ENCODE results near the gene ELF1. TPM values are rescaled to one million over a fixed set of nuclear protein-coding genes. Genes with fewer than 3 reads are reported as not detected.
"Not testable (repeated sequence)": the region's sequence is repeated elsewhere in the genome, so short reads cannot be mapped to it uniquely, and the experiment has no call there.

The ELF1 gene
- polyA plus RNA-seq, 3 donors, result 46.3 to 55.3 (median 53.6) TPM

DNA sequence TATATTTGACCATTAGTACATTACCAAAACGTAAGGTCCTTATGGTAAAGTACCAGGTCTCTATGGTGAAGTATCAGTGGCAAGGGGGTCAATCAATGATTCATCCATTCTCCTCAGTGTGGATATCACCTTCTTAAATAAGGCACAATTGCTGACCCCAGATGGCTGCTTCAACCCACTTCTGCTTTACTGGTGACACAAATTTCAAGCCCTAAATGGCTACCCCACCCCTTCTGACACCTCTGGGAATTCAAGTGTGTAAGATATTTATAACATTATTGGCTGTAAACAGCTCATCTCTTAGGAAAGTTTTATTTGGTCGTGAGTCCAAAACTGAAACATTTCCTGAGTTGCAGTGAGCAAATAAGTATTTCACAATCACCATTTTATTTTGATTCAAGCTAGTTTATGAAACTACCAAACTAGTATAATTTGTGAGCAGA, 34.3 kb upstream of the ELF1 start:
- no peak for DNase-seq (ENCODE audit: extremely low read depth in 1 of 11, low read depth in 9 of 11, low spot score in 4 of 11)

DNA sequence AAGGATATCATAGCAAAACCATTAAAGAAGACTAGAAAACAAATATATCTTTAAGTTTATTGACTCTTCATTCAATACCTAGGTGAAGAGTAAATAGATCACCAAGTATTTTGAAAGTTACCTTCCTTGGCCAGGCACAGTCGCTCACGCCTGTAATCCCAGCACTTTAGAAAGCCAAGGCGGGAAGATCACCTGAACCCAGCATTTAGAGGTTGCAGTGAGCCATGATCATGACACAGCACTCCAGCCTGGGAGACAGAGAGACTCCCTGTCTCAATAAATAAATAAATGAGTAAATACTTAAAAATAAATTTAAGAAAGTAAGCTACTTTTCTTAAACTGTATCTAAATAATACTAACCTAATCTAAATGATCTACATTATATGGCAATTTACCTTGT, 33.3 kb upstream of the ELF1 start:
- no peak for DNase-seq (ENCODE audit: extremely low read depth in 1 of 11, low read depth in 9 of 11, low spot score in 4 of 11)

DNA sequence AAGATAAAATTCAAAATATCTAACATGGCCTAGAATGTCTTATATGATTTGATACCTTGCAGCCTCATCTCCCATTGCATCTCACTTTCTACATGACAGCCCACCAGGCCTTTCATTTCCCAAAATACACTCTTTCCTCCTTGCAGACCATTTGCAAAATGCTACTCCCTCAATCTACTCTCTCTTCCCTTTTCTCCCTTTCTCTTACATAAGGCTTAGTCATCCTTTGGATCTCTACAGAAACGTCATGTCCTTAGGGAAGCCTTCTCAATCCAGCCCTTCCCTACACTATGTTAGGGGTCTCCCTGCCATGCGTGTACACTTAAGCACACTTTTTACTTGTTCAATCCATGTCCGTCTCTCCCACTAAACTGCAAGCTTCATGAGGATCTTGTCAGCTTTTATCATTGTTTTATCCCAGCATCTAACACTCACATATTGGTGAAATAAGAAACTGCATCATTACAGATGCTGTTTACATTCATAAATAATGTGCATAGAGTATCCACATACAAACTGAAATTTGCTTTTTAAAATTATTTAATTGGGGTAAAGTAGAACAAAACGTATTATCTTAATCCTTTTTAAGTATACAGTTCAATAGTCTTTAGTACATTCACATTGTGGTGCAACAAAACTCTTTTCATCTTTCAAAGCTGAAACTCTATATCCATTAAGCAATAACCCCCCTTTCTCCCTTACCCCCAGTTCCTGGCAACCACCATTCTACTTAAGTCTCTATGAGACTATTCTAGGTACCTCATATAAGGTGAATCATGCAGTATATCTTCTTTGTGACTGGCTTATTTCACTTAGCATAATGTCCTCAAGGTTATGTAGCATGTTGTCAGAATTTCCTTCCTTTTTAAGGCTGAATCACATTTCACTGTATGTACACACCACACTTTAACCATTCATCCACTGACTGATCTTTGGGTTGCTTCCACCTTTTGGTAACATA, 30.6 kb upstream of the ELF1 start:
- no peak for DNase-seq (ENCODE audit: extremely low read depth in 1 of 11, low read depth in 9 of 11, low spot score in 4 of 11)

DNA sequence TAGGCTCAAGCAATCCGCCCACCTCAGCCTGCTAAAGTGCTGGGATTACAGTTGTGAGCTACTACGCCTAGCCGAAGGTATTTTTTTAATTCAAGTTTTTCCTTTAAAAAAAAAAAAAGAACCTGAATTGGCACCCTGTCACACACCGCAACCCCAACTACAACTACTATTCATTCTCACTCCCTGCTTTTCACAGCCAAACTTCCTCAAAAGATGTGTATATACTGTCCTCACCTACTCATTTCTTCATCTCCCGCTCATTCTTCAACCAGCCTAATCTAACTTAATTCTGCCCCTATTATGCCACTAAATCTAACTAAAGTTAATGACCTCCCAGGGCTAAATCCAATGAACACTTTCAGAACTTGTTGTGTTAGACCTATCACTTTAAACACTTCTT, 29.5 kb upstream of the ELF1 start:
- DNase-seq (ENCODE audit: extremely low read depth in 1 of 11, low read depth in 9 of 11, low spot score in 4 of 11), result no peak

DNA sequence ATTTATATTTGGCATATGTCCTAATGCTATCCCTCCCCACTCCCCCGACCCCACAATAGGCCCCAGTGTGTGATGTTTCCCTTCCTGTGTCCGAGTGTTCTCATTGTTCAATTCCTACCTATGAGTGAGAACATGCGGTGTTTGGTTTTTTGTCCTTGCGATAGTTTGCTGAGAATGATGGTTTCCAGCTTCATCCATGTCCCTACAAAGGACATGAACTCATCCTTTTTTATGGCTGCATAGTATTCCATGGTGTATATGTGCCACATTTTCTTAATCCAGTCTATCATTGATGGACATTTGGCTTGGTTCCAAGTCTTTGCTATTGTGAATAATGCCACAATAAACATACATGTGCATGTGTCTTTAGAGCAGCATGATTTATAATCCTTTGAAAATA, 23.3 kb upstream of the ELF1 start:
- DNase-seq (ENCODE audit: extremely low read depth in 1 of 11, low read depth in 9 of 11, low spot score in 4 of 11), result not testable (repeated sequence)

DNA sequence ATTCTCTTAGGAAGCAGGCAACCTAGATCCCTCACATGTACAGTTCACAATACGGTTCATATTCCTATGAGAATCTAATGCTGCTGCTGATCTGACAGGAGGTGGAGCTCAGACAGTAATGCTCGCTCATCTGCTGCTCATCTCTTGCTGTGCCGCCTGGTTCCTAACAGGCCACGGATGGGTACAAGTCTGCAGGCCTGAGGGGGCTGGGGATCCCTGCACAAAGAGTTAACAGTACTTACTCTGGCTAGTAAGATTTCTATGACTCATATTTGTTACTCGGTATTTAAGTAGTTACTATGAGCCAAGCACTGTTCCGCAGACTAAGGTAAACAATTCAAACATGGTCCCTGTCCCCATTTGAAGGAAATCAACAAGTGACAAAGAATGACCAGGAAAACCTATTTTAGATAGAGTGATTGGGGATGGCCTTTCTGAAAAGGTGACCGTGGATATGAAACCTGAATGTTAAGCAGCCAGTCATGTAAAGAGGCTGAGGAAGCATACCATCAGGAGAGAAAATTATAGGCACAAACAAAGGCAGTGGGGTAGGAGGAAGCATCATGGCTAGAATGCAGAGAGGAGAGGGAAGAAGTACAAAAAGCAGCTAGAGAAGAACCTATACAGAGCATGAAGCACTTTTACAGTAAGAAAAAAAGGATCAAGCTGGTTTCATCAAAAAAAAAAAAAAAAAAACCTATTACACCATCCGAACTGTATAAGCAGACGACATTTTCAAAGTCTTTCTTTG, 21.6 kb upstream of the ELF1 start:
- no peak for DNase-seq (ENCODE audit: extremely low read depth in 1 of 11, low read depth in 9 of 11, low spot score in 4 of 11)

DNA sequence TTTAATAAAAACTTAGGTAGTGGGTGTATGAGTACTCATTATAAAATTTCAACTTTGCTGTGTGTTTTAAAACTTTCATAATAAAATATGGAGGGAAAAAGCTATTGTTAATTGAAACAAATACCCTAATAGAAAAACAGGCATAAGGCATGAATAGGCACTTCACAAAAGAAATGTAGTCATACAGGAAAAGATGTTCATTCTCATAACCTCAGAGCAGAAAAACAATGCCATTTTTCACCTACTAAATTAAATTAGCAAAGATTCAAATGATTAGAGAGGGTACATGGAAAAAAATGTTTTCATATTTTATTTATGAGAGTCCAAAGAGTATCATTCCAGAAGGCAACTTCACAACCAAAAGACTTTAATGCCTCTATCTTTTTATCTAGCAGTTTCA, 20.6 kb upstream of the ELF1 start:
- DNase-seq (ENCODE audit: extremely low read depth in 1 of 11, low read depth in 9 of 11, low spot score in 4 of 11), result no peak

DNA sequence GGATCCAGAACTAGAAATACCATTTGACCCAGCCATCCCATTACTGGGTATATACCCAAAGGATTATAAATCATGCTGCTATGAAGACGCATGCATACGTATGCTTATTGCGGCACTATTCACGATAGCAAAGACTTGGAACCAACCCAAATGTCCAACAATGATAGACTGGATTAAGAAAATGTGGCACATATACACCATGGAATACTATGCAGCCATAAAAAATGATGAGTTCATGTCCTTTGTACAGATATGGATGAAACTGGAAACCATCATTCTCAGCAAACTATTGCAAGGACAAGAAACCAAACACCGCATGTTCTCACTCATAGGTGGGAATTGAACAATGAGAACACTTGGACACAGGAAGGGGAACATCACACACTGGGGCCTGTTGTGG, 17.4 kb upstream of the ELF1 start:
- not testable (repeated sequence) for DNase-seq (ENCODE audit: extremely low read depth in 1 of 11, low read depth in 9 of 11, low spot score in 4 of 11)

DNA sequence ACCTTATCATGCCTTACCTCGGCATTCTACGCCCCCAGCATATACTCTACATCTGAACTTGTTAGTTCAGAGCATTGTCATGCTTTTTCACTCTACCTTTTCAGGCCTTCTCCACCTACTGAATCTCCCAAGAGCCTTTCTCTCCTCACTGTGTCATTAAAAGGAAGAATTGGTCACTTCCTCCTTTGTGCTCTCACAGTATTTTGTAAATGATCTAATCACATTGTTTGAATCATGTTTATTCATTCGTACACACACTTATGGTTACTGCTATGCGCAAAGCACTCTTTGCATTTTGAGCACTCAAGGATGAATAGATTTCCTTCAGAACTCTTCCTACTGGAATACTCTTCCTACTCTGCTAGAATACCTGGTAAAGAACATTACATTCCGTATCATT, 15.8 kb upstream of the ELF1 start:
- no peak for DNase-seq (ENCODE audit: extremely low read depth in 1 of 11, low read depth in 9 of 11, low spot score in 4 of 11)

DNA sequence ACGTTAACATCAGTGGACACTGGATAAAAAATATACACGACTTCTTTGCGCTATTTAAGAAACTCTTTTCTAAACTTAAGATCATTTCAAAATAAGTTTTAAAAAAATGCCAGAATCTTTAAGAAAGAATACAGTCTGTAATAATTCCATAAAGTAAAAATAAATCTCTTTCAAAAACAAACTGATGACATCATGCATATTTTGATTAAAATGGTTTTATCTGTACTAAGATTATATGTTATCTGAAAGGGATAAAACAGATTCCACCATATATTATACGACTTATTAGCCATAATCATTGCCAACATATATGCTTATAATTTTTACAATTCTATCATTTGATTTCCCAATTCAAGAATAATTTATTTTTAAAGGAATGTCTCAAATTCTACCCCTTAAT, 15.3 kb upstream of the ELF1 start:
- no peak for DNase-seq (ENCODE audit: extremely low read depth in 1 of 11, low read depth in 9 of 11, low spot score in 4 of 11)

DNA sequence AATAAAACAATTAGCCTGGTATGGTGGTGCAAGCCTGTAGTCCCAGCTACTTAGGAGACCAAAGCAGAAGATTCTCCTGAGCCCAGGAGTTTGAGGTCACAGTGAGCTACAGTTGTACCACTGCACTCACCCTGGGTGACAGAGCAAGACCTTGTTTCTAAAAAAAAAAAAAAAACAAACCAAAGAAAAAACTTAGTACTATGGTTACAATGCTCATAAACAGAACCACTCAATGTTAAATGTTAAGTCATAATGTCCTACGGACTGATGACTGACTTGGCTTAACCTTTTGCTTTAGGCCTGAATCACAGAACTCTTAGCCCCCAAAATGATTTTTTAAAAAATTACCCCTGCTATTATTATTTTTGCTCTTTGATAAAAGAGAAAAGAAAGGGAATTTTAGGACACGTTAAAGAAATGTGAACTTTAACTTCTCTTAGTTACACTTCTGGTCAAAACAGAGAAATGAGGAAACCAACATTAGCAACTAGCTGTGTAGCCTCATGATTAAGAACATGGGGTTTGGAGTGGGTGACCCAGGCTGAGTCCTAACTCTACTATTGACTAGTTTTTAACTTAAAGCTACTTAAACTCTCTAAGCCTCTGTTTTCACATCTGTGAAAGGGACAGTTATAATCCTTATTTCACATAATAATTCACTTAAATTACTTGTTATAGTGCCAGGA, 13.7 kb upstream of the ELF1 start:
- no peak for DNase-seq (ENCODE audit: extremely low read depth in 1 of 11, low read depth in 9 of 11, low spot score in 4 of 11)

DNA sequence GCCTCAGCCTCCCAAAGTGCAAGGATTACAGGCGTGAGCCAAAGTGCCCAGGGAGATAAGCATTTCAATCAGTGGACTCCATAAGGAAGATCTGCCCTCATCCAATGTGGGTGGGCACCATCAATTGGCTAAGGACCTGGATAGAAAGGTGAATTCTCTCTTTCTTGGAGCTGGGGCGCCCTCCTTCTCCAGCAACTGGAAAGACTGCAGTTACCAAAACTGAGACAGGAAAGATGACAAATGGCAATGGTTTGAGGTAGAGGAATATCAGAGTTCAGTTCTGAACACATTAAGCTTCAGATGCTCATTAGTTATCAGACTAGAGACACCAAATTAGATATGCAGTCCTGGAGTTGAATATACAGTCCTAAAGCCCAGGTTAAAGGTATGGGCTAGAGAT, 10.5 kb upstream of the ELF1 start:
- DNase-seq (ENCODE audit: extremely low read depth in 1 of 11, low read depth in 9 of 11, low spot score in 4 of 11), result no peak

DNA sequence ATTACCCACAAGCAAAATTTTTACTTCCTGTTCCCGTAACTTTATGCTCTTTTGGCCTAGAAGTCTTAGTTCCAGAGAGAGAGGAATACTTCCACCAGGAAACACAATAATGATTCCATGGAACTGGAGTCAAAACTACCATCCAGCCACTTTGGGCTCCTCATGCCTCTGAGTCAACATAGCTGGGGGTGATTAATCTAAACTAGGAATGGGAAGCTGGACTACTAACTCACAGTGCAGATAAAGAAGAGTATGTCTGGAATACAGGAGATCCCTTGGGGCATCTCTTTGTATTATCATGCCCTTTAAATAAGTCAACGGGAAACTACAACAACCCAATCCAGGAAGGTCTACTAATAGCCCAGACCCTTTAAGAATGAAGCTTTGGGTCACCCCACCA, 8.9 kb upstream of the ELF1 start:
- no peak for DNase-seq (ENCODE audit: extremely low read depth in 1 of 11, low read depth in 9 of 11, low spot score in 4 of 11)

DNA sequence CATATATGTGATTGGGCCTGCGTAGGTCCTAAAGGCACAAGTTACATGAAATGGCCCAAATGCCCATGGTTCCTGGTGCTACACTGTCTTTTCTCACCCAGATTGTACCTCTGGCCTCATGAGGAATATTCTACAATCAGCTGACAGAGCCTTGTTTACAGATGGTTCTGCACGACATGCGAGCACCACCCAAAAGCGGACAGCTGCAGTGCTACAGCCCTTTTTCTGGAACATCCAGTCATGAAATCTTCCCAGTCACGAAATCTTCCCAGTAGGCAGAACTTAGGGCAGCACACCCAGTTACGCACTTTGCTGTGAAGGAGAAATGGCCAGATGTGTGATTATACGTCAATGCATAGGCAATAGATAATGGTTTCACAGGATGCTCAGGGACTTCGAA, 7.7 kb upstream of the ELF1 start:
- DNase-seq (ENCODE audit: extremely low read depth in 1 of 11, low read depth in 9 of 11, low spot score in 4 of 11), result no peak

DNA sequence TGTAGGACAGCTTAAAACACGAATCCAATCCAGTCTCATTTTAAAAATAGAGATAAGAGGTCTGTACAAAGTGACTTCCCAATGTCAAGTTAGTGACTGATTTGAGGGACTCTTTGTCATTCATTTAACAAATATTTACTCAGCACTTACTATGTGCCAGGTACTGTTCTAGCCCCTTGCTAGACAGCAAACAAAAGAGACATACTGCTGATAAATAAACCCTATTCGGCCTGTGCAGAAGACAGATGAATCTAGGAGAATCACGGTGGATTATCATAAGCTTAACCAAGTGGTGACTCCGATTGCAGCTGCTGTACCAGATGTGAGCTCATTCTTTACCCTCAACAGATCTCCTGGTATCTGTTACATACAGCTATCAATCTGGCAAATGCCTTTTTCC, 6.4 kb upstream of the ELF1 start:
- DNase-seq (ENCODE audit: extremely low read depth in 1 of 11, low read depth in 9 of 11, low spot score in 4 of 11), result no peak

DNA sequence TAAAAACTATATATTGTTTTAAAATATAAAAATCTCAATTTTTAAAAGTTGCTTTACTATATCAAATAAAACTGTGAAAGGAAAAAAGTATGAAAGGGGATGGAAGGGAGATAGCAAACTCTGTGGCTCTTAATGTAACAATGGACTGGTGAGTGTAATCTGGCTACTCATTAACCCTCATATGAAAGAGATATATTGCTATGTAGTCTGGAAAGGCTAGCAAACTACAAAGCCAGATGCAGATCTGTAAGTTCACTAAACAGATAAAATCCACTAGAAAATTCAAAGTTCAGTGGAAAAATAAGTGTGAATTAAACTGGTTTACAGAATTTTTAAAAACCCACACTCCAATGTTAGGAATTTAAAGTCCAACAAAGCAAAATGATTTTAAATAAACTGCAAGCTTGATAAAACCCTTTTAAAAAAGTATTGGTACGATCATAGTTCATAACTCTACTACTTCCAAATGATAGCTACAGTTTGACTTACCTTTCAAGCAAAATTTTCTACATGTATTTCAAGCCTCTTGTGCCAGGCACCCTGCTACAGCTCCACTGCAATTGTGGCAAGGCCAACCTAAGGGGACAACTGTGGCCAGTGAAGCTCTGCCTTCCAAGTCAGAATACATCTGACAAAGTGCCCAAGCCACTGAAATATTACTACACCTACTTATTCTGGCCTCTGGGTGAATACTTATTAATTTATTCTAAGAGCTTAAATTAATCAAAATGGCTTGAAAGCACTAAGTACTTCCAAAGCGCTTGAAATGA, 647 bp upstream of the ELF1 start:
- DNase-seq (ENCODE audit: extremely low read depth in 1 of 11, low read depth in 9 of 11, low spot score in 4 of 11), result peak in 1 of 11 donors; percentile 23

DNA sequence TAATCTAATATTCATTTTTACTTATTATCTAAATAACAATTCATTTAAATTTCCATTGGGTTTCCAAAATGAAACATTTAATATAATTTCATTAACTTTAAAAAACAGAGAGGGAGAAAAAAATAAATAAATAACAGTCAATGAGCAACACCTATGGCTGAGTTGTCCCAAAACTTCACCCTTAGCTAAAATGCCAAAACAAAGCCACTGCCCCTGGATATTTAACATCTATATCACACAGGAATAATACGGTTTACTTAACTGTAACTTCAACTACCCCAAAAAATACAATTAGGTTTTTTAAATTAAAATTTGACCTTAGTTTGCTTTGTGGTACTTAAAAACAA, 541 bp downstream of the ELF1 start:
- DNase-seq (ENCODE audit: extremely low read depth in 1 of 11, low read depth in 9 of 11, low spot score in 4 of 11), result no peak

DNA sequence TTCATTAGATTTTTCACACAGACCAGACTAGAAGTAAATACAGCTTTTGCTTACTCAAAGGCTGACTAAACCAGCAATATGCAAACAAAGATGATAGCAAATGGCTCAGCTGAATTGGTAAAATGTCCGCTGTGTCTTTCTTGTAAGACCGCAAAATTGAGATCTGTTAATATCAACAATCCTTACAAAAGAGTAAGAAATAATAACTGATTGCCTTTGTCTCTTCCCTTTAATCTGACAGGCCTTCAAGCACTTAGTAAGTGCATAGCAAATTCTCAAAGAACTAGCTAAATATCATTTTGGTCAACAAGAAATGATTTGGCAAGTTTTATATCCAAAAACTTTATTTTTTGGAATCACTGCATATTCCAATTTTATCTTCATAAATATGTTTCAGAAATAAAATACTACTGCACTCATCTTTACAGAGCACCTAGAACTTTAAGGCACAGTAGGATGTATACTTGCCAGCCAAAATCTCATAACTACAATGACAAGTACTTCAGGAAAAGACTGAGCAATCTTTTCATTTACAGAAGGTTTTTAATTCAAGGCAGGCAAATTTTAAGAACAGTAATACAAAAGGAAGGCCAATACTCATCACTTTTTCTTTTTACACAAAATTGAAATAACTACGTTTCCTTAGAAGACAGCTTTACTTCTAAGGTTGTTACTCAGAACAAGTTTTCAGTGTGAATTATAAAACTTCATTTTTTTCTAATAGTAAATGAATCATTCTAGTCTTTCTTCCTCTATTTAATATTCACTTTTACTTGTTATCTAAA, 1.1 kb downstream of the ELF1 start:
- no peak for DNase-seq (ENCODE audit: extremely low read depth in 1 of 11, low read depth in 9 of 11, low spot score in 4 of 11)

Measured in renal cortex interstitium (tissue), 11 donors.